Naive thymus-derived CD8-positive, alpha-beta T cell (primary cell): ENCODE data around the gene GRAPL. TPM values are rescaled to one million over a fixed set of nuclear protein-coding genes. Genes with fewer than 3 reads are reported as not detected.
A peak's percentile ranks its signal among the peaks of the same experiment; 100 is the strongest.
"Not testable (repeated sequence)": the region's sequence is repeated elsewhere in the genome, so short reads cannot be mapped to it uniquely, and the experiment has no call there.

Experiments
- ATAC-seq, 2 donors: fragments of 150-1000 bp; cut with Tn5 transposase in 1 of 2; sonication (Bioruptor Pico), chemical (Tn5 transposase) in 1 of 2; 1 replicate in 1 of 2; 2 replicates in 1 of 2; pipeline ENCODE4 v1.10.0; 2021; ENCODE audit warnings: mild to moderate bottlenecking in 2 of 2, moderate library complexity in 2 of 2
- POLR2A ChIA-PET: fragments of 350-600 bp; sonication (Branson Sonifier 250); formaldehyde crosslinking; loops from one replicate; lab custom pipeline; 2021; ENCODE audit warnings: antibody characterized with exemption; lab: Charles Lee
- DNase-seq, 10 donors: peaks; one replicate each; pipeline versions ENCODE4 v3.0.0 to v3.0.0-alpha.2; 2020 to 2022
- H3K27ac Mint-ChIP-seq, 10 donors: one replicate each; pipeline ENCODE4 v1.8.0; 2020 to 2022; ENCODE audit warnings: mild to moderate bottlenecking in 10 of 10, mixed read lengths in 10 of 10, moderate library complexity in 4 of 10, inconsistent platforms in 1 of 10
- H3K27me3 Mint-ChIP-seq, 5 donors: one replicate each; pipeline ENCODE4 v1.8.0; 2021 to 2022; ENCODE audit warnings: mixed read lengths in 5 of 5
- H3K36me3 Mint-ChIP-seq, 3 donors: one replicate each; pipeline ENCODE4 v1.8.0; 2020 to 2022; ENCODE audit warnings: mixed read lengths in 3 of 3, mild to moderate bottlenecking in 2 of 3, inconsistent platforms in 1 of 3
- H3K4me1 Mint-ChIP-seq, 4 donors: one replicate each; pipeline ENCODE4 v1.8.0; 2021 to 2022; ENCODE audit warnings: mixed read lengths in 4 of 4
- H3K4me3 Mint-ChIP-seq, 10 donors: one replicate each; pipeline ENCODE4 v1.8.0; 2020 to 2022; ENCODE audit warnings: mild to moderate bottlenecking in 10 of 10, mixed read lengths in 10 of 10, moderate library complexity in 6 of 10, inconsistent platforms in 1 of 10
- H3K9me3 Mint-ChIP-seq, 9 donors: one replicate each; pipeline ENCODE4 v1.8.0; 2020 to 2022; ENCODE audit warnings: mixed read lengths in 9 of 9, mild to moderate bottlenecking in 3 of 9, inconsistent platforms in 1 of 9, moderate library complexity in 1 of 9
- polyA plus RNA-seq, 3 donors: library from polyadenylated mRNA; unstranded; fragments of 300-500 nt; fragmentation: Illumina TruSeq; gene quantifications; one replicate each; pipeline ENCODE4 v1.2.3, GENCODE V29; 2021
- total RNA-seq, 8 experiments: library from RNA in 2 of 8; stranded (reverse) in 2 of 8; gene quantifications; one replicate each; pipeline ENCODE4 v1.2.3 and lab custom pipeline; 2021 to 2026

The GRAPL gene
- total and polyA plus RNA-seq, 5 experiments from 2014 or later = 0.44 to 69.6 (median 1.2) TPM

DNA sequence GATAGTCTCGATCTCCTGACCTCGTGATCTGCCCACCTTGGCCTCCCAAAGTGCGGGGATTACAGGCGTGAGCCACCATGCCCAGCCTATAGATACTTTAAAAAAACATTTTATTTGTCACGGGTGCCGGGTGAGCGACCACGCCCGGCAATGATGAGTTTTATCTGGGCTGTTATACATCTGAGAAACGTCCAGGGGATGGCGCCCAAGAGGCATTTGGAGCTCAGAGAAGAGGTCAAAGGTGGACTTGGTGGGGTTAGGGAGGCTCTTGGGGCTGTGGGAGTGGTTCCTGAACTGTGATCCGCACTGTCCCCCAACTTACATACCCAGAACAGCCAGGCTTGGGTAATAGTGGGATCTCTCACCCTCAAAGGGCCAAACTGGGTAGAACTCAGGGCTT lies 8.7 kb upstream of the GRAPL start:
- H3K27ac Mint-ChIP-seq, H3K9me3 Mint-ChIP-seq, POLR2A ChIA-PET, H3K36me3 Mint-ChIP-seq, H3K4me3 Mint-ChIP-seq, H3K4me1 Mint-ChIP-seq, H3K27me3 Mint-ChIP-seq, DNase-seq: not testable (repeated sequence)
- ATAC-seq = peak; percentile 94 to 97

DNA sequence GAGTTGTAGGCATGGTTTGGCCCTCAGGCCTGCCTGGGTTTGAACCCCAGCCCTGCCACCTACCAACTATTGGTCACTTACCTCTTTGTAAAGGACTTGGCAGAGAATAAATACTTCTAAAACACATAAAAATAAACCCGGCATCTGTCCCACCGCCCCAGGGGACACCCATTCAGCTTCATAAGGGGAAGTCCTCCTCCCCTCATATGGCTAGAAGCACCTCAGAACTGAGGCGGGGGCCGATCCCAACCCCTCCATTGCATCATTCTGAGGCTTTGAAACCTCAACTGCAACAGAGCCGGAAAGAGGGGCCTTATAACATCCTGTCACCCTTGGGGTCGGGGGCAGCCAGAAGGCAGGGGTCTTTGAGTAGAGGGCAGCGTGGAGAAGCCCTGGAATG lies 2.1 kb upstream of the GRAPL start:
- H3K27me3 Mint-ChIP-seq, POLR2A ChIA-PET, H3K4me1 Mint-ChIP-seq, H3K4me3 Mint-ChIP-seq, H3K27ac Mint-ChIP-seq, H3K9me3 Mint-ChIP-seq, H3K36me3 Mint-ChIP-seq: not testable (repeated sequence)
- DNase-seq = peak in 1 of 10 donors; percentile 15
- ATAC-seq = peak in 1 of 2 donors; percentile 27

DNA sequence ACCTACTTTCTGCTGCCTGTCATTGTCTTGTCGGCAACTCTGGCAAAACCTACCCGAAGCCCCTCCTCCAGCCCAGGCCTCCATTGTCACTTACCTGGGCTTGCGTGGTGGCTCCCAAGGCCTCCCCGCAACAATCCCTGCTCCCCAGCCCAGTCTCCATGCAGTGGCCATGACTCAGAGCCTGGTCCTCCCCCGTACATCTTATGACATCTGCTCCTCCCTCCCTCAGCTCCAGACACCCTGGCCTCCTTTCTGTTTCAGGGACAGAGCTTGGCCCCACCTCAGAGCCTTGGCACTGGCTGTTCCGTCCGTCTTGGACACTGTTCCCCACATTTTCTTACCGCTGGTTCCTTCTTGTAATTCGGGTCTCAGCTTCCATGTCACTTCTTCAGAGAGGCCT lies 2.1 kb downstream of the GRAPL start:
- H3K27ac Mint-ChIP-seq, POLR2A ChIA-PET, DNase-seq, H3K4me1 Mint-ChIP-seq, ATAC-seq, H3K4me3 Mint-ChIP-seq, H3K27me3 Mint-ChIP-seq, H3K36me3 Mint-ChIP-seq, H3K9me3 Mint-ChIP-seq: not testable (repeated sequence)

GRCh38 chr17:19131108-19131507 lies 3.7 kb downstream of the GRAPL start:
- DNase-seq, H3K27ac Mint-ChIP-seq, H3K36me3 Mint-ChIP-seq, H3K4me1 Mint-ChIP-seq, H3K27me3 Mint-ChIP-seq, POLR2A ChIA-PET, H3K9me3 Mint-ChIP-seq, ATAC-seq, H3K4me3 Mint-ChIP-seq: not testable (repeated sequence)

- H3K4me3 Mint-ChIP-seq, DNase-seq, H3K4me1 Mint-ChIP-seq, H3K27me3 Mint-ChIP-seq, POLR2A ChIA-PET, H3K36me3 Mint-ChIP-seq, H3K9me3 Mint-ChIP-seq, ATAC-seq, H3K27ac Mint-ChIP-seq: not testable (repeated sequence)
Observed at GRCh38 chr17:19131772-19132171, 4.4 kb downstream of the GRAPL start.

DNA sequence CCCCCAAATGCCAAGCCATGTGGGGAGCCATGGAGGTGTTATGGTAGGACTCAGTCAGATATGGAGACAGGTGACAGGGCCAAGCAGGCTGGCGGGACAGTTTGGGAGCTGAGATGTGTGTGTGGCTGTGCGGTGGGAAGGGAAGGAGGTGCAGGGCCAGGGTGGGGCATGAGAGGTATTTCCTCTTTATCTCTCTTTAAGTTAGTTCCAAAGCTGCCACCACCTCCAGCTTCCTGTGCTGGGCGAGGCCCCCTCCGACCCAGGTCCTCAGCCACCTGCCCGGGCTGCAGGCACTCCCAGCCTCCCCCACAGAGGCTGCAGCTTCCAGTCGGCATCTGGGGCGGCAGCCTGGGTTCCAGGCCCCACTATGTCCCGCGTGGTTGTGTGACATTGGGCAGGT lies 6.4 kb downstream of the GRAPL start:
- DNase-seq, H3K27ac Mint-ChIP-seq, H3K9me3 Mint-ChIP-seq, H3K36me3 Mint-ChIP-seq, H3K27me3 Mint-ChIP-seq, H3K4me1 Mint-ChIP-seq, POLR2A ChIA-PET: not testable (repeated sequence)
- ATAC-seq = peak; percentile 37 to 61
- peak overlapping the region in 1 of 10 donors; percentile 44 for H3K4me3 Mint-ChIP-seq

GRCh38 chr17:19135391-19135790 lies 8.0 kb downstream of the GRAPL start:
- H3K27me3 Mint-ChIP-seq, DNase-seq, H3K27ac Mint-ChIP-seq, H3K9me3 Mint-ChIP-seq, H3K4me1 Mint-ChIP-seq, H3K4me3 Mint-ChIP-seq, H3K36me3 Mint-ChIP-seq, POLR2A ChIA-PET: not testable (repeated sequence)
- ATAC-seq = peak; percentile 35 to 46

- H3K27ac Mint-ChIP-seq, H3K9me3 Mint-ChIP-seq, H3K27me3 Mint-ChIP-seq, H3K4me1 Mint-ChIP-seq, H3K4me3 Mint-ChIP-seq, H3K36me3 Mint-ChIP-seq, DNase-seq, POLR2A ChIA-PET: not testable (repeated sequence)
- peak; percentile 44 to 51 for ATAC-seq
Observed at GRCh38 chr17:19136138-19136537, 8.7 kb downstream of the GRAPL start.

GRCh38 chr17:19136605-19137004 lies 9.2 kb downstream of the GRAPL start:
- H3K4me1 Mint-ChIP-seq, H3K27ac Mint-ChIP-seq, H3K9me3 Mint-ChIP-seq, POLR2A ChIA-PET, H3K4me3 Mint-ChIP-seq, DNase-seq, H3K36me3 Mint-ChIP-seq, H3K27me3 Mint-ChIP-seq: not testable (repeated sequence)
- ATAC-seq = peak; percentile 69 to 72

DNA sequence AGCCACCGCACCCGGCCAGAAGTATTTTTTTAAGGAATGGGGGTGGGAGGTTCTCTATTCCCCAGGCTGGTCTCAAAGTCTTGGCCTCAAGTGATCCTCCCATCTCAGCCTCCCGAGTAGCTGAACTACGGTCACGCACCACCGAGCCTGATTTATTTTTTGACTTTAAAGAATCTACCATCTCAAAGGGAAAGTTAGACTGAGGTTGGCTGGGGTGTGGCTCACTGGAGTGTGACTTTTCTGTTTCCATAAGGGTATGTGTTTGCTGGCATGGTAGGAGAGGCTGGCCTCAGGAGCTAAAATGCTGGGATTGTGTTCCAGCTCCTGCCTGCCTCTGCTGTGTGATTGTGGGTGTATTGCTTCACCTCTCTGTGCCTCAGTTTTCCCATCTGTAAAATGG lies 10.6 kb downstream of the GRAPL start:
- H3K27me3 Mint-ChIP-seq, ATAC-seq, DNase-seq, H3K36me3 Mint-ChIP-seq, H3K9me3 Mint-ChIP-seq, H3K4me3 Mint-ChIP-seq, H3K27ac Mint-ChIP-seq, POLR2A ChIA-PET, H3K4me1 Mint-ChIP-seq: not testable (repeated sequence)

GRCh38 chr17:19141366-19142155 lies 14.2 kb downstream of the GRAPL start:
- H3K4me1 Mint-ChIP-seq, H3K9me3 Mint-ChIP-seq, H3K27ac Mint-ChIP-seq, H3K4me3 Mint-ChIP-seq, POLR2A ChIA-PET, H3K36me3 Mint-ChIP-seq, DNase-seq, H3K27me3 Mint-ChIP-seq: not testable (repeated sequence)
- peak; percentile 95 to 99 for ATAC-seq

GRCh38 chr17:19142419-19142818 lies 15.0 kb downstream of the GRAPL start:
- ATAC-seq (peak in 1 of 2 donors; percentile 43), DNase-seq (peak in 2 of 10 donors; percentile 4 to 48)
- H3K4me3 Mint-ChIP-seq, POLR2A ChIA-PET, H3K4me1 Mint-ChIP-seq, H3K27me3 Mint-ChIP-seq, H3K9me3 Mint-ChIP-seq, H3K36me3 Mint-ChIP-seq, H3K27ac Mint-ChIP-seq: not testable (repeated sequence)

- H3K4me3 Mint-ChIP-seq, H3K27me3 Mint-ChIP-seq, ATAC-seq, H3K36me3 Mint-ChIP-seq, DNase-seq, POLR2A ChIA-PET, H3K4me1 Mint-ChIP-seq, H3K27ac Mint-ChIP-seq, H3K9me3 Mint-ChIP-seq: not testable (repeated sequence)
Observed at GRCh38 chr17:19143097-19143777, 15.8 kb downstream of the GRAPL start.

GRCh38 chr17:19144373-19144772 lies 17.0 kb downstream of the GRAPL start:
- DNase-seq, H3K36me3 Mint-ChIP-seq, H3K4me1 Mint-ChIP-seq, H3K27me3 Mint-ChIP-seq, ATAC-seq, H3K9me3 Mint-ChIP-seq, POLR2A ChIA-PET, H3K4me3 Mint-ChIP-seq: not testable (repeated sequence)
- H3K27ac Mint-ChIP-seq = peak overlapping the region in 1 of 10 donors; percentile 76
